HepG2 (cell line): ENCODE data around the gene TACO1. TPM values are rescaled to one million over a fixed set of nuclear protein-coding genes. Genes with fewer than 3 reads are reported as not detected.

ENCODE experiments used
- ATF7 ChIP-seq, 2 experiments: fragments of 450-650 bp in 1 of 2; sonication (generic) in 1 of 2; formaldehyde crosslinking in 1 of 2; IDR thresholded peaks; 2 replicates each; pipeline versions ENCODE4 v1.4.0 to v1.6.1; 2016 to 2020; ENCODE audit warnings: antibody characterized with exemption in 1 of 2, mild to moderate bottlenecking in 1 of 2, missing genetic modification reagents in 1 of 2
- CEBPG ChIP-seq: IDR thresholded peaks from 2 replicates; pipeline ENCODE4 v1.6.1; 2016
- FOXO4 ChIP-seq: sonication (generic); formaldehyde crosslinking; conservative IDR thresholded peaks from 2 replicates; pipeline ENCODE4 v1.8.1; 2023; ENCODE audit warnings: missing genetic modification reagents
- GATA4 ChIP-seq: sonication (generic); IDR thresholded peaks from 2 replicates; pipeline ENCODE4 v1.6.1; 2016; ENCODE audit warnings: antibody characterized with exemption, low read depth, borderline replicate concordance
- KDM1A ChIP-seq: IDR thresholded peaks from 2 replicates; pipeline ENCODE4 v1.6.1; 2016; ENCODE audit warnings: missing compliant biosample characterization
- KDM4B ChIP-seq: sonication (generic); formaldehyde crosslinking; IDR thresholded peaks from 2 replicates; pipeline ENCODE4 v1.4.0; 2020; ENCODE audit warnings: missing genetic modification reagents
- MAFK ChIP-seq, 2 experiments: IDR thresholded peaks in 1 of 2; conservative IDR thresholded peaks in 1 of 2; 2 replicates each; pipeline ENCODE4 v1.6.1; 2011; ENCODE audit warnings: improper control_type of control experiment in 2 of 2, low read length in 2 of 2
- MBD4 ChIP-seq: IDR thresholded peaks from 2 replicates; pipeline ENCODE4 v1.6.1; 2012; ENCODE audit warnings: low read length, inconsistent platforms, borderline replicate concordance
- MLX ChIP-seq: IDR thresholded peaks from 2 replicates; pipeline ENCODE4 v1.6.1; 2016
- NCOR1 ChIP-seq: fragments of 200-600 bp; sonication (generic); IDR thresholded peaks from 2 replicates; pipeline ENCODE4 v1.7.0; 2017; ENCODE audit warnings: antibody characterized with exemption, low read length, borderline replicate concordance
- NFRKB ChIP-seq: fragments of 450-650 bp; IDR thresholded peaks from 2 replicates; pipeline ENCODE4 v1.6.1; 2017
- PHF20 ChIP-seq: sonication (generic); formaldehyde crosslinking; IDR thresholded peaks from 2 replicates; pipeline ENCODE4 v1.5.0; 2020; ENCODE audit warnings: mild to moderate bottlenecking, missing genetic modification reagents
- SAFB2 ChIP-seq: sonication (generic); formaldehyde crosslinking; IDR thresholded peaks from 2 replicates; pipeline ENCODE4 v1.5.1; 2020; ENCODE audit warnings: missing genetic modification reagents, low read depth, mild to moderate bottlenecking, borderline replicate concordance
- SCMH1 ChIP-seq: sonication (generic); formaldehyde crosslinking; IDR thresholded peaks from 2 replicates; pipeline ENCODE4 v1.9.0; 2021; ENCODE audit warnings: missing genetic modification reagents, mild to moderate bottlenecking, borderline replicate concordance
- SIN3B ChIP-seq: fragments of 150-350 bp; IDR thresholded peaks from 2 replicates; pipeline ENCODE4 v1.6.1; 2014; ENCODE audit warnings: low read length
- SOX6 ChIP-seq, 2 experiments: fragments of 450-650 bp in 1 of 2; sonication (generic) in 1 of 2; formaldehyde crosslinking in 1 of 2; IDR thresholded peaks; 2 replicates each; pipeline versions ENCODE4 v1.4.0 to v1.6.1; 2017 to 2020; ENCODE audit warnings: antibody characterized with exemption in 1 of 2, mild to moderate bottlenecking in 1 of 2, missing genetic modification reagents in 1 of 2
- STAT6 ChIP-seq: sonication (generic); formaldehyde crosslinking; IDR thresholded peaks from 2 replicates; pipeline ENCODE4 v1.4.0; 2020; ENCODE audit warnings: missing genetic modification reagents, mild to moderate bottlenecking, borderline replicate concordance
- TMF1 ChIP-seq: sonication (generic); formaldehyde crosslinking; IDR thresholded peaks from 2 replicates; pipeline ENCODE4 v1.8.1; 2022; ENCODE audit warnings: low read depth, missing genetic modification reagents
- TOE1 ChIP-seq: sonication (generic); formaldehyde crosslinking; IDR thresholded peaks from 2 replicates; pipeline ENCODE4 v1.4.0; 2020; ENCODE audit warnings: mild to moderate bottlenecking, missing genetic modification reagents
- ZNF230 ChIP-seq: sonication (generic); formaldehyde crosslinking; IDR thresholded peaks from 2 replicates; pipeline ENCODE4 v1.4.0; 2020; ENCODE audit warnings: mild to moderate bottlenecking, missing genetic modification reagents
- ZNF343 ChIP-seq: sonication (generic); formaldehyde crosslinking; IDR thresholded peaks from 2 replicates; pipeline ENCODE4 v1.4.0; 2020; ENCODE audit warnings: mild to moderate bottlenecking, missing genetic modification reagents
- ZNF841 ChIP-seq: sonication (generic); formaldehyde crosslinking; IDR thresholded peaks from 2 replicates; pipeline ENCODE4 v1.8.1; 2023; ENCODE audit warnings: missing genetic modification reagents, borderline replicate concordance
- ZNF878 ChIP-seq: sonication (generic); formaldehyde crosslinking; IDR thresholded peaks from 2 replicates; pipeline ENCODE4 v1.8.1; 2023; ENCODE audit warnings: mild to moderate bottlenecking, missing genetic modification reagents, moderate library complexity
- polyA plus RNA-seq, 8 experiments: library from polyadenylated mRNA; depleted of rRNA in 3 of 8; stranded (reverse) in 7 of 8; unstranded in 1 of 8; fragments of >200 nt; fragmentation: Illumina TruSeq in 4 of 8; extraction: Trizol in 4 of 8; gene quantifications; 2 replicates each; pipeline versions ENCODE4 v1.2.1 to v1.2.3, GENCODE V29; 2011 to 2016; ENCODE audit warnings: low read depth in 4 of 8, missing spikeins in 1 of 8, mixed read lengths in 1 of 8; ENCODE audit not compliant: insufficient read depth in 1 of 8
- total RNA-seq, 5 experiments: library from RNA; depleted of rRNA; stranded (reverse); fragments of >200 nt; fragmentation: Illumina TruSeq; extraction: Trizol; gene quantifications; 2 replicates each; pipeline ENCODE4 v1.2.3, GENCODE V29; 2016; ENCODE audit warnings: low read depth in 1 of 5
- TF ChIP-seq, protein P1 (sequence below): sonication (generic); formaldehyde crosslinking; IDR thresholded peaks from 2 replicates; pipeline ENCODE4 v1.5.0; 2020; ENCODE audit warnings: missing genetic modification reagents

Gene TACO1
- total and polyA plus RNA-seq, 2 of the 13 experiments (the other 11 are each of a cell fraction or from before 2014, with no cell fraction given), result 34.7 to 53.6 TPM

- TF ChIP-seq TOE1 (CRISPR knock-in tag) (peak; percentile 97; the same call in 1 of the 2 replicates), ZNF343 (CRISPR knock-in tag) (peak; percentile 69), NCOR1 (peak; percentile 82; the same call in 1 of the 2 replicates), ZNF841 (CRISPR knock-in tag) (0 out of 2 replicates have a peak, but pooled peaks have one; percentile 35), MBD4 (no peak), ZNF230 (CRISPR knock-in tag) (0 out of 2 replicates have a peak, but pooled peaks have one; percentile 81), MAFK (conservative IDR thresholded peaks at IDR 0.05 in 1 of 2, IDR thresholded peaks at IDR 0.05 in 1 of 2; ENCODE audit: low read length in 2 of 2) (no peak), ATF7 (IDR thresholded peaks at IDR 0.05) (no peak), ATF7 (CRISPR knock-in tag; IDR thresholded peaks at IDR 0.05) (peak; percentile 71; the same call in 1 of the 2 replicates), ZNF878 (CRISPR knock-in tag) (0 out of 2 replicates have a peak, but pooled peaks have one; percentile 55), NFRKB (no peak), KDM1A (CRISPR knock-in tag) (0 out of 2 replicates have a peak, but pooled peaks have one; percentile 53), TMF1 (CRISPR knock-in tag) (peak; percentile 80), SIN3B (peak; percentile 97), CEBPG (CRISPR knock-in tag) (peak; percentile 67; the same call in 1 of the 2 replicates), SCMH1 (no peak), STAT6 (CRISPR knock-in tag) (peak; percentile 79; the same call in 1 of the 2 replicates), PHF20 (peak; percentile 99), FOXO4 (CRISPR knock-in tag) (no peak), SOX6 (IDR thresholded peaks at IDR 0.05) (no peak), SOX6 (CRISPR knock-in tag; IDR thresholded peaks at IDR 0.05) (peak; percentile 81), GATA4 (peak; percentile 75; the same call in 1 of the 2 replicates), MLX (CRISPR knock-in tag) (peak; percentile 72), KDM4B (CRISPR knock-in tag) (peak; percentile 98), SAFB2 (CRISPR knock-in tag) (peak; percentile 95)
- TF ChIP-seq, protein P1, sequence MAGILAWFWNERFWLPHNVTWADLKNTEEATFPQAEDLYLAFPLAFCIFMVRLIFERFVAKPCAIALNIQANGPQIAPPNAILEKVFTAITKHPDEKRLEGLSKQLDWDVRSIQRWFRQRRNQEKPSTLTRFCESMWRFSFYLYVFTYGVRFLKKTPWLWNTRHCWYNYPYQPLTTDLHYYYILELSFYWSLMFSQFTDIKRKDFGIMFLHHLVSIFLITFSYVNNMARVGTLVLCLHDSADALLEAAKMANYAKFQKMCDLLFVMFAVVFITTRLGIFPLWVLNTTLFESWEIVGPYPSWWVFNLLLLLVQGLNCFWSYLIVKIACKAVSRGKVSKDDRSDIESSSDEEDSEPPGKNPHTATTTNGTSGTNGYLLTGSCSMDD, result 0 out of 2 replicates have a peak, but pooled peaks have one; percentile 6
These were observed at the start of gene TACO1 (continued) for GRCh38 chr17:63600569-63601438.
